ENCODE measurements around the gene ZNF775.

ZNF775 gene

GRCh38 chr7:150441524-150441923 is 62.4 kb downstream of the ZNF775 start:
- DNase-seq (ENCODE audit: low read depth, low spot score): no peak

DNA sequence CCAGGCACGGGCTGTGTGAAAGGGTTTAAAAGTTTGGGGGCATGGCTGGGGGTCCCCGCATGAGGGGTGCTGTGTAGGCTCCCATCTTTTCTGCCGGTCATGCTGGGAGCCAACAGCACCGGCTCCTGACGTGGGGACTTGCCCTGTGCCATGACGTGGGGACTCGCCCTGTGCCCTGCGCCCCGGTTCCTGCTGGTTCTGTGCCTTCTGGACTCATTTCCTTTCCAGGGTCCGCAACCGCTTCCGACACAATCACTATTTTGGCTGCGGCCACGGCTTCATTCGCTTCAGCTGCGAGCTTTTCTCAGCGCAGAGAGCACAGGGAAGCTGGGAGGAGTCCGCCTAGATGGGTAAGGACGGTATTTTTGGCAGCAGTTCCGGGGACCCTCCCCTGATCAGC is 63.7 kb downstream of the ZNF775 start:
- DNase-seq (ENCODE audit: low read depth, low spot score): no peak

- DNase-seq (ENCODE audit: low read depth, low spot score): no peak
These were observed 64.8 kb downstream of the ZNF775 start for GRCh38 chr7:150443793-150444540.

GRCh38 chr7:150444674-150445365 is 65.7 kb downstream of the ZNF775 start:
- no peak for DNase-seq (ENCODE audit: low read depth, low spot score)

DNA sequence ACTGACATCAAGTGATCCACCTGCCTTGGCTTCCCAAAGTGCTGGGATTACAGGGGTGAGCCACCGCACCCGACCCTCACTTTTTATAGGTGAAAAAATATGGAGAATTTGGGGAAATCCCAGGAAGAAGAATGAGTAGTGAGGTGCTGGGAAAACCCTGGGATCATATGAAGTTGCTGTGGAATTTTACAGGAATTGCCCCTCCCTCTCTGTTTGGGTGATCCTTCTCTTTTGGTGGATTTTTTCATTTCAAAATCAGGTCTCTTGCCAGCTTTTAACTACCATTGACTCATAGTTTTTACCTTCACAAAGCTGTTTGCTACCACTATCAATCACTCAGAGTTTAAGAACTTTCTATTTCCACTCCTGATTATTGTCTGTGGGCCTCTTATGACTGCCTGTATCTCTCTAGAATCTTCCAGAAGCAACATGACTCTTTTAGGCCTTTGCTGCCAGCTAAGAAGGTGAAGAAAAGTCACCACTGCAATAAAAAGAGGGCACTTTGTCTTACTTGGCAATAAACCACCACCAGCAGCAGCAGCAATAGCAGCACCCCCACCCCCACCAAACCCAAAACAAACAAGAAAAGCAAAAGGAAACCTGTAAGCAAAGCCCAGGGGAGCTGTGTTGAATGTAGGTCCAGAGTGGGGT is 67.3 kb downstream of the ZNF775 start:
- no peak for DNase-seq (ENCODE audit: low read depth, low spot score)
